B cell (primary cell): ENCODE measurements around the gene AFF2. TPM values are rescaled to one million over a fixed set of nuclear protein-coding genes. Genes with fewer than 3 reads are reported as not detected.

Experiments used
- ATAC-seq: fragments of 200-7000 bp; cut with Tn5 transposase; one replicate; pipeline ENCODE4 v1.10.0; 2021; ENCODE audit warnings: low read depth, mild to moderate bottlenecking, moderate number of reproducible peaks, moderate library complexity
- CTCF ChIA-PET: fragments of 350-600 bp; sonication (Branson Sonifier 250); formaldehyde crosslinking; loops from one replicate; lab custom pipeline; 2021; ENCODE audit warnings: antibody characterized with exemption, inconsistent platforms; lab: Charles Lee
- POLR2A ChIA-PET: fragments of 350-600 bp; sonication (Branson Sonifier 250); formaldehyde crosslinking; loops from one replicate; lab custom pipeline; 2021; ENCODE audit warnings: antibody characterized with exemption; lab: Charles Lee
- DNase-seq: peaks from one replicate; pipeline ENCODE4 v3.0.0; 2013
- H2AFZ ChIP-seq: 2 replicates; pipeline ENCODE4 v1.6.1; 2012; ENCODE audit warnings: mild to moderate bottlenecking, low read depth, low read length; ENCODE audit not compliant: insufficient read depth, poor library complexity, severe bottlenecking
- H3K27ac ChIP-seq, 2 donors: 1 replicate in 1 of 2; 2 replicates in 1 of 2; pipeline ENCODE4 v1.5.1; 2012 to 2013; ENCODE audit warnings: low read length in 2 of 2, mild to moderate bottlenecking in 2 of 2, moderate library complexity in 1 of 2
- H3K27me3 ChIP-seq, 4 experiments: fragments of 200-600 bp in 1 of 4; sonication (generic) in 1 of 4; replicated peaks in 1 of 4; 1 replicate in 2 of 4; 2 replicates in 2 of 4; pipeline versions ENCODE4 v1.6.1 to v1.7.0; 2013 to 2016; ENCODE audit warnings: low read length in 3 of 4, mild to moderate bottlenecking in 2 of 4, mixed read lengths in 1 of 4, moderate library complexity in 1 of 4; ENCODE audit not compliant: insufficient read depth in 4 of 4, control insufficient read depth in 3 of 4; ENCODE audit errors: control extremely low read depth in 1 of 4
- H3K36me3 ChIP-seq, 2 experiments: replicated peaks in 1 of 2; 1 replicate in 1 of 2; 2 replicates in 1 of 2; pipeline versions ENCODE4 v1.6.1 to v1.7.1; 2013; ENCODE audit warnings: low read length in 1 of 2; ENCODE audit not compliant: insufficient read depth in 2 of 2, control insufficient read depth in 1 of 2; ENCODE audit errors: control extremely low read depth in 1 of 2, extremely low read depth in 1 of 2
- H3K4me1 ChIP-seq, 2 donors: fragments of 200-600 bp in 1 of 2; sonication (generic) in 1 of 2; 1 replicate in 1 of 2; 2 replicates in 1 of 2; pipeline versions ENCODE4 v1.5.1 to v1.6.1; 2013 to 2017; ENCODE audit warnings: low read length in 2 of 2; ENCODE audit not compliant: control insufficient read depth in 2 of 2, insufficient read depth in 2 of 2
- H3K4me2 ChIP-seq: replicated peaks from 2 replicates; pipeline ENCODE3; 2012; ENCODE audit warnings: mild to moderate bottlenecking, low read depth, low read length; ENCODE audit not compliant: poor library complexity, severe bottlenecking
- H3K4me3 ChIP-seq, 5 experiments: fragments of 200-600 bp in 1 of 5; sonication (generic) in 1 of 5; 1 replicate in 3 of 5; 2 replicates in 2 of 5; pipeline versions ENCODE4 v1.5.1 to v1.7.0; 2011 to 2016; ENCODE audit warnings: low read length in 4 of 5, mild to moderate bottlenecking in 4 of 5, low read depth in 2 of 5, control low read depth in 1 of 5, moderate library complexity in 1 of 5; ENCODE audit not compliant: insufficient read depth in 1 of 5; ENCODE audit errors: control extremely low read depth in 1 of 5, extremely low read depth in 1 of 5
- H3K79me2 ChIP-seq: fragments of 200-600 bp; sonication (generic); one replicate; pipeline ENCODE4 v1.6.0; 2016; ENCODE audit warnings: low read length; ENCODE audit not compliant: control insufficient read depth, insufficient read depth
- H3K9ac ChIP-seq: fragments of 200-600 bp; sonication (generic); 2 replicates; pipeline ENCODE4 v1.6.1; 2017; ENCODE audit warnings: mild to moderate bottlenecking, low read length, moderate library complexity
- H3K9me3 ChIP-seq, 3 donors: one replicate each; pipeline versions ENCODE4 v1.6.1 to v1.7.1; 2013; ENCODE audit warnings: low read length in 2 of 3; ENCODE audit not compliant: control insufficient read depth in 2 of 3, insufficient read depth in 1 of 3; ENCODE audit errors: control extremely low read depth in 1 of 3
- H4K20me1 ChIP-seq: 2 replicates; pipeline ENCODE4 v1.6.0; 2012; ENCODE audit warnings: mild to moderate bottlenecking, low read length; ENCODE audit not compliant: insufficient read depth, control insufficient read depth, poor library complexity, severe bottlenecking
- H3K27ac Mint-ChIP-seq: one replicate; pipeline ENCODE4 v1.8.0; 2021; ENCODE audit warnings: mixed read lengths
- H3K27me3 Mint-ChIP-seq: one replicate; pipeline ENCODE4 v1.8.0; 2021; ENCODE audit warnings: mixed read lengths
- H3K4me1 Mint-ChIP-seq: one replicate; pipeline ENCODE4 v1.8.0; 2021; ENCODE audit warnings: mixed read lengths
- H3K4me3 Mint-ChIP-seq: one replicate; pipeline ENCODE4 v1.8.0; 2021; ENCODE audit warnings: mixed read lengths
- H3K9me3 Mint-ChIP-seq: one replicate; pipeline ENCODE4 v1.8.0; 2022; ENCODE audit warnings: mixed read lengths; ENCODE audit not compliant: insufficient read depth
- CTCF ChIP-seq: fragments of 200-600 bp; IDR thresholded peaks from one replicate; pipeline ENCODE4 v1.8.0; 2022; ENCODE audit warnings: antibody characterized with exemption, mild to moderate bottlenecking
- EZH2 ChIP-seq: IDR thresholded peaks from 2 replicates; pipeline ENCODE4 v1.6.1; 2012; ENCODE audit warnings: borderline replicate concordance, low read depth, mild to moderate bottlenecking, moderate library complexity, low read length; ENCODE audit not compliant: insufficient read depth, poor library complexity, severe bottlenecking
- WGBS: methylation state at CpG from one replicate; pipeline ENCODE4 v1.1.5; 2013; ENCODE audit warnings: missing lambda C conversion rate; ENCODE audit not compliant: insufficient coverage; 5-methylcytosine and 5-hydroxymethylcytosine counted together
- intact Hi-C: fragments of 100-400 bp; cut with micrococcal nuclease; formaldehyde crosslinking; loops from one replicate; pipeline ENCODE4 v1.10.0; 2022
- polyA plus RNA-seq: library from polyadenylated mRNA; depleted of rRNA; stranded (reverse); fragments of >200 nt; gene quantifications from 2 replicates; pipeline ENCODE4 v1.2.3, GENCODE V29; 2012
- total RNA-seq, 2 donors: library from RNA; stranded (reverse); fragments of 120-200 nt in 1 of 2; gene quantifications; 1 replicate in 1 of 2; 2 replicates in 1 of 2; pipeline versions ENCODE4 v1.2.3 to v1.2.4, GENCODE V29; 2013 to 2022

The AFF2 gene
- total and polyA plus RNA-seq, 2 donors (not counting 1 experiment from before 2014, with no cell fraction given), result 0.06 to 12.0 TPM

- ChIA-PET CTCF (no interaction called here), POLR2A (interaction anchor here (0.7 kb wide), 1 partner anchor 527 kb away, joined by 3 read pairs; no protein-coding TSS in a partner anchor)
- H3K79me2 ChIP-seq, result no peaks in the 10 kb centered on the region
- no peak overlapping the region for H3K9ac ChIP-seq
- H3K27me3 Mint-ChIP-seq, result no peaks in the 10 kb centered on the region
- ATAC-seq, result no peak
- no peak overlapping the region for H3K4me3 ChIP-seq
- DNase-seq, result no peak
- H3K4me1 Mint-ChIP-seq, result no peaks in the 10 kb centered on the region
- no CpG with 5 or more reads among the region's 1 CpG for WGBS
- no peak overlapping the region for H3K4me3 Mint-ChIP-seq
- intact Hi-C loops, result no loop called here
- no peaks in the 10 kb centered on the region for H3K27me3 ChIP-seq
- no peaks in the 10 kb centered on the region for H3K4me1 ChIP-seq
- no peaks in the 10 kb centered on the region for H3K9me3 Mint-ChIP-seq
- no peaks in the 10 kb centered on the region for H3K9me3 ChIP-seq
- no peak for TF ChIP-seq EZH2
- no peak for TF ChIP-seq CTCF
- H3K27ac ChIP-seq, result no peak overlapping the region
- H3K4me2 ChIP-seq, result no peak overlapping the region
- H4K20me1 ChIP-seq, result no peaks in the 10 kb centered on the region
- no peak overlapping the region for H2AFZ ChIP-seq
- no peak overlapping the region for H3K27ac Mint-ChIP-seq
- H3K36me3 ChIP-seq, result no peaks in the 10 kb centered on the region
Observed at GRCh38 chrX:148958901-148959300, 458.5 kb downstream of the AFF2 start.

GRCh38 chrX:148960060-148960459 lies 459.6 kb downstream of the AFF2 start:
- H3K4me1 Mint-ChIP-seq, result no peaks in the 10 kb centered on the region
- WGBS, result no CpG with 5 or more reads among the region's 1 CpG
- POLR2A ChIA-PET, result no interaction called here
- Histone ChIP-seq H4K20me1 (no peaks in the 10 kb centered on the region), H3K9me3 (no peaks in the 10 kb centered on the region), H3K36me3 (no peaks in the 10 kb centered on the region), H3K4me2 (no peak overlapping the region), H3K9ac (no peak overlapping the region), H2AFZ (no peak overlapping the region), H3K79me2 (no peaks in the 10 kb centered on the region), H3K27ac (no peak overlapping the region), H3K4me1 (no peaks in the 10 kb centered on the region), H3K4me3 (no peak overlapping the region), H3K27me3 (no peaks in the 10 kb centered on the region)
- no peaks in the 10 kb centered on the region for H3K9me3 Mint-ChIP-seq
- intact Hi-C loops, result no loop called here
- TF ChIP-seq CTCF (no peak), EZH2 (no peak)
- H3K27ac Mint-ChIP-seq, result no peak overlapping the region
- H3K27me3 Mint-ChIP-seq, result no peaks in the 10 kb centered on the region
- CTCF ChIA-PET, result interaction anchor here (0.5 kb wide), 1 partner anchor 25 kb away, joined by 3 read pairs; no protein-coding TSS in a partner anchor
- ATAC-seq (no peak), DNase-seq (no peak)
- no peak overlapping the region for H3K4me3 Mint-ChIP-seq
